ENCODE data around the gene FOXD3. TPM values are rescaled to one million over a fixed set of nuclear protein-coding genes. Genes with fewer than 3 reads are reported as not detected.

The FOXD3 gene
- total RNA-seq, 1 donor from 2014 or later, result 0.39 TPM

- no peak overlapping the region for H3K27ac Mint-ChIP-seq (ENCODE audit: unreplicated experiment)
- H3K36me3 Mint-ChIP-seq (ENCODE audit: unreplicated experiment), result peaks cover 9% of the 10 kb centered on the region
- TF ChIP-seq CTCF (IDR thresholded peaks at IDR 0.05; ENCODE audit: partially characterized antibody, unreplicated experiment), result no peak
- DNase-seq, result no peak
- H3K27me3 Mint-ChIP-seq (ENCODE audit: unreplicated experiment), result peaks cover 3% of the 10 kb centered on the region
- H3K4me3 Mint-ChIP-seq (ENCODE audit: unreplicated experiment), result no peak overlapping the region
- H3K9me3 Mint-ChIP-seq (ENCODE audit: unreplicated experiment), result peaks cover 4% of the 10 kb centered on the region
- peaks cover 2% of the 10 kb centered on the region for H3K4me1 Mint-ChIP-seq (ENCODE audit: low read depth, unreplicated experiment)
Observed at GRCh38 chr1:63362073-63362472, 39.7 kb downstream of the FOXD3 start.

- Mint-ChIP-seq H3K36me3 (ENCODE audit: unreplicated experiment) (peaks cover 9% of the 10 kb centered on the region), H3K9me3 (ENCODE audit: unreplicated experiment) (peaks cover 4% of the 10 kb centered on the region), H3K4me3 (ENCODE audit: unreplicated experiment) (no peak overlapping the region), H3K27ac (ENCODE audit: unreplicated experiment) (no peak overlapping the region), H3K4me1 (ENCODE audit: low read depth, unreplicated experiment) (peaks cover 2% of the 10 kb centered on the region), H3K27me3 (ENCODE audit: unreplicated experiment) (peaks cover 3% of the 10 kb centered on the region)
- TF ChIP-seq CTCF (IDR thresholded peaks at IDR 0.05; ENCODE audit: partially characterized antibody, unreplicated experiment), result no peak
- no peak for DNase-seq
Observed at GRCh38 chr1:63362578-63362977, 40.2 kb downstream of the FOXD3 start.

GRCh38 chr1:63363014-63363413 is 40.6 kb downstream of the FOXD3 start:
- Mint-ChIP-seq H3K9me3 (ENCODE audit: unreplicated experiment) (peaks cover 4% of the 10 kb centered on the region), H3K27me3 (ENCODE audit: unreplicated experiment) (peaks cover 7% of the 10 kb centered on the region)

GRCh38 chr1:63366908-63367214 is 44.5 kb downstream of the FOXD3 start:
- Mint-ChIP-seq H3K9me3 (ENCODE audit: unreplicated experiment) (peaks cover 3% of the 10 kb centered on the region), H3K36me3 (ENCODE audit: unreplicated experiment) (peaks cover 9% of the 10 kb centered on the region), H3K27me3 (ENCODE audit: unreplicated experiment) (peaks cover 7% of the 10 kb centered on the region), H3K4me3 (ENCODE audit: unreplicated experiment) (peak overlapping the region; percentile 90), H3K4me1 (ENCODE audit: low read depth, unreplicated experiment) (peaks cover 2% of the 10 kb centered on the region), H3K27ac (ENCODE audit: unreplicated experiment) (peak overlapping the region; percentile 44)
- DNase-seq, result no peak
- no peak for TF ChIP-seq CTCF (IDR thresholded peaks at IDR 0.05; ENCODE audit: partially characterized antibody, unreplicated experiment)

More at GRCh38 chr1:63363014-63363413, 40.6 kb downstream of the FOXD3 start:
- Mint-ChIP-seq H3K36me3 (ENCODE audit: unreplicated experiment) (peaks cover 9% of the 10 kb centered on the region), H3K4me1 (ENCODE audit: low read depth, unreplicated experiment) (peaks cover 2% of the 10 kb centered on the region), H3K27ac (ENCODE audit: unreplicated experiment) (no peak overlapping the region), H3K4me3 (ENCODE audit: unreplicated experiment) (no peak overlapping the region)
- TF ChIP-seq CTCF (IDR thresholded peaks at IDR 0.05; ENCODE audit: partially characterized antibody, unreplicated experiment), result no peak
- DNase-seq, result no peak

GRCh38 chr1:63367215-63368103 is 45.1 kb downstream of the FOXD3 start, which contains the start of gene ALG6:
Gene ALG6, plus strand, starts transcription at chr1:63367627. Its CDS starts 3,351 bp downstream, at chr1:63370978.
- peak within 1 kb of the TSS; percentile 97 for H3K4me3 Mint-ChIP-seq (ENCODE audit: unreplicated experiment)
- peaks cover 9% of the 10 kb centered on the region for H3K36me3 Mint-ChIP-seq (ENCODE audit: unreplicated experiment)
- TF ChIP-seq CTCF (IDR thresholded peaks at IDR 0.05; ENCODE audit: partially characterized antibody, unreplicated experiment), result no peak
- DNase-seq, result peak; percentile 96
- H3K27me3 Mint-ChIP-seq (ENCODE audit: unreplicated experiment), result peaks cover 7% of the 10 kb centered on the region
- H3K9me3 Mint-ChIP-seq (ENCODE audit: unreplicated experiment), result peaks cover 3% of the 10 kb centered on the region
- H3K27ac Mint-ChIP-seq (ENCODE audit: unreplicated experiment), result peak within 1 kb of the TSS; percentile 75
- peaks cover 2% of the 10 kb centered on the region for H3K4me1 Mint-ChIP-seq (ENCODE audit: low read depth, unreplicated experiment)
